GM12801 (cell line): ENCODE results near the gene CPLX3.

Experiments used
- TF ChIP-seq, protein P1 (sequence below): IDR thresholded peaks from one replicate; pipeline ENCODE4 v1.5.1; 2011; ENCODE audit warnings: control low read depth; ENCODE audit not compliant: insufficient read length; ENCODE audit errors: extremely low read depth

CPLX3 gene

DNA sequence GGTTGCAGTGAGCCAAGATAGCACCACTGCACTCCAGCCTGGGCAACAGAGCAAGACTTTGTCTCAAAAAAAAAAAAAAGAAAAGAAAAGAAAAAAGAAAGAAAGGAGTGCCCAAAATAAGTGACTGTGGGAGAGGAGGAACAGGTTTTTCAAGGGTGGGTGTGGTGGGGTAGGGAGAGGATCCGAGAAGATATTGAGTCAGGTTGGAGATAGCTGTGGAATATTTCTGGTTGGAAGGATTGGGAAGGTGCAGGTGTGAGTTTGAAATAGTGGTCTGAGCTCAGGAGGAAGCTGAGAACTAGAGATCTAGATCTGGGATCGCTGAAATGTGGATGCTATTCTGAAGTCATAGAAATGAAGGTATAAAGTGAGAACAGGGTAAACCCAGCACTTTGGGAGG lies 38.9 kb downstream of the CPLX3 start:
- TF ChIP-seq, protein P1, sequence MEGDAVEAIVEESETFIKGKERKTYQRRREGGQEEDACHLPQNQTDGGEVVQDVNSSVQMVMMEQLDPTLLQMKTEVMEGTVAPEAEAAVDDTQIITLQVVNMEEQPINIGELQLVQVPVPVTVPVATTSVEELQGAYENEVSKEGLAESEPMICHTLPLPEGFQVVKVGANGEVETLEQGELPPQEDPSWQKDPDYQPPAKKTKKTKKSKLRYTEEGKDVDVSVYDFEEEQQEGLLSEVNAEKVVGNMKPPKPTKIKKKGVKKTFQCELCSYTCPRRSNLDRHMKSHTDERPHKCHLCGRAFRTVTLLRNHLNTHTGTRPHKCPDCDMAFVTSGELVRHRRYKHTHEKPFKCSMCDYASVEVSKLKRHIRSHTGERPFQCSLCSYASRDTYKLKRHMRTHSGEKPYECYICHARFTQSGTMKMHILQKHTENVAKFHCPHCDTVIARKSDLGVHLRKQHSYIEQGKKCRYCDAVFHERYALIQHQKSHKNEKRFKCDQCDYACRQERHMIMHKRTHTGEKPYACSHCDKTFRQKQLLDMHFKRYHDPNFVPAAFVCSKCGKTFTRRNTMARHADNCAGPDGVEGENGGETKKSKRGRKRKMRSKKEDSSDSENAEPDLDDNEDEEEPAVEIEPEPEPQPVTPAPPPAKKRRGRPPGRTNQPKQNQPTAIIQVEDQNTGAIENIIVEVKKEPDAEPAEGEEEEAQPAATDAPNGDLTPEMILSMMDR: no peak

DNA sequence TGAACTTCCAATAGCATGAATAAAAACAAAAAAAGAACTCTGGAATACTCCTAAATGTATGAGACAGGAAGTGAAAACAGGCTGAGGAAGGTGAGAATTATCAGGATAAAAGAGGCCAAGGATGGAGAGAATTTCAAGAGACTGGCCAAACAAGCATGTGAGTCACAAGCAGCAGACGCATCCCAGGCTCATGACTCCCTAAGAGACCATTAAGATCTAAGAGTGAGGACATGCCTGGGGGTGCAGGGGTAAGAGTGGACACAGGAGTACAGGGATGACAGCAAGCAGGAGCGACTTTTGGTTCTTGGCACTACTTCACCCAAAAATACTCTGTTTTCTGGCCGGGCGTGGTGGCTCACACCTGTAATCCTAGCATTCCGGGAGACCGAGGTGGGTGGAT lies 39.7 kb downstream of the CPLX3 start:
- TF ChIP-seq, protein P1: no peak

DNA sequence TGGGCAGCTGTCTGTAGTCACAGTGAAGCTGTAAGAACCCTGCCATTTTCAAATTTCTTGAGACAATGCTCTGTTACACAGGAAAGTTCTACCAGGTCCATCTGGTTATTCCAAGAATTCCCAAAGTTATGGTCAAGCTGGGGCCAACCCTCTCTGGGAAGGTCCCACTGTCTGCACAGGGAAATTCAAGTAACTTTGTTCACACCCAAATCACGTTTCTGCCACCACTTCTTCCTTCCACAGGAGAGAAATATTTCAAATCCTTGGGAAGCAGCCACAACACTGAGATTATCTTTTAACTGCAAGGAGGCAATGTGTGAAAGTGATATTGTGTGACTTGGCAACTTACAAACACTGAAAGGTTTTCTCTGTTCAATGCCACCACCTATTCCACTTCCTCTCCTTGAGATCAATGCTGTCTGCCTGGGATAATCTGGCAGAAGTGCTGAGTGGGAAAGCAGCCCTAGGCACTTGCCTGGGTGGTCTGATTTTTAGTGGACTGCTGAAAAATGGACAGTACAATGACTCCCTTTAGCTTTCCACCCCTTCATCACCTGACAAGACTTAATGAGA lies 41.1 kb downstream of the CPLX3 start:
- TF ChIP-seq, protein P1: no peak

DNA sequence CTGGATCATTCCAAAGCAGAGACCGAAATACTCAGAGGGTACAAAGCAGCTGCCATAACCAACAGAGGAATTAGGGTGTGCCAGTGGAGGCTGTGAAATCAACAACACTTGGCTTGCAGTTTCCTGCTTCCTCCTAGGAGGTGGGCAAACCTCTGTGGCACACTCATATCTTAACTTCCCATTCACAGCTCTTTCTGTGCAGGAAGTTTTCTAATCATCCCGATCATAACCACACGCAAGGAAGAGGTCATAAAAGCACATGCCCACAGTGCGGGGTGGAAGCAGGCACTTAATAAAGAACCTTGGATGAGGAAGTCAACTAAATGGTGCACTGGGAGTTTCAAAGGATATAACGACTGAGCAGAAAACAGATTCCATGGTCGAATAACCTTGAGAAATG lies 41.6 kb downstream of the CPLX3 start:
- TF ChIP-seq, protein P1: no peak

DNA sequence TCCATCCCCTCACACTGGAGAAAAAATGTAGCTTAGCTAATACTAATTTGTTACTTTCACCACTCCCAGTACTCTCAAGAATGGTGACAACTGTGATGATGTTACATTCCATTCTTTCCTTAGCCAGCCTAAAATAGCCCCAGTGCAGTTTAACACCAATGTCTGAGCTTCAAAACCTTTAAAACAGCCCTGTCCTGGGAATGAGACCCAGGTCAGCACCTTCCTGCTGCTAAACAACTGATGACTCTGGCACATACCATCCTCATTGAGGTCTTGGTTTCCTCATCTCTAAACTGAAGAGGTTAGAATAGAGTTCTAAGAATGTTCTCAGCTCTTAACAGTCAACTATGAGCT lies 42.9 kb downstream of the CPLX3 start:
- TF ChIP-seq, protein P1: no peak

DNA sequence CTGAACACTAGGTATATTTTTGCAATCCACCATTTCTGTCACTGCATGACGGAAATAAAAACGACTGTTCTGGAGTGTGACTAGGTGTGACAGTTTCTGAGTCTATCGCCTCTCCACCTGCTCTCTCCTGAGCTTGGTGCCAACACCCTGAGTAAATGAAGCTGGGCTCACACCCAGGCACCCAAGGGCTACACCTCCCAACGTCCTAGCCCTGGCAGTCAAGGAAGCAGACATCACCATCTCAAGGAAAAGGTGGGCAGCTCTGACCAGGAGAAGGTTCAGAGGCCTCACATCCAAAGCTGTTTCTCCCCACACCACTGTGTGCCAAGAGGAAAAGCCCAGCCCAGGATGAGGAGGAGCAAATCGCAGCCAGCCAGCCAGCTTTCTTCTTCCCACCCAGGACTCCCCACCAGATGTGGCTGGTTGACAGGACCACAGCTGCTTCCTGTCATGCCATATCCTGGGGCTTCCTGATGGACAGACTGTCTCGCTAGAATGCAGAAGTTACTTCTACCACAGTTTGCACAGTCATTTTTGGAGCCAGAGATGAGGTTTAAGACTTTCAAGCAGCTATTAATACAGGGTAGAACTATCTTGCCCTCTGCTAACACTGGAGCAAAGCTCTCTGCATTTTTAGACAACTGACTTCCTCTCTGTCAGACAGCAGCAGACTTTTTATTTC lies 43.4 kb downstream of the CPLX3 start:
- TF ChIP-seq, protein P1: no peak

DNA sequence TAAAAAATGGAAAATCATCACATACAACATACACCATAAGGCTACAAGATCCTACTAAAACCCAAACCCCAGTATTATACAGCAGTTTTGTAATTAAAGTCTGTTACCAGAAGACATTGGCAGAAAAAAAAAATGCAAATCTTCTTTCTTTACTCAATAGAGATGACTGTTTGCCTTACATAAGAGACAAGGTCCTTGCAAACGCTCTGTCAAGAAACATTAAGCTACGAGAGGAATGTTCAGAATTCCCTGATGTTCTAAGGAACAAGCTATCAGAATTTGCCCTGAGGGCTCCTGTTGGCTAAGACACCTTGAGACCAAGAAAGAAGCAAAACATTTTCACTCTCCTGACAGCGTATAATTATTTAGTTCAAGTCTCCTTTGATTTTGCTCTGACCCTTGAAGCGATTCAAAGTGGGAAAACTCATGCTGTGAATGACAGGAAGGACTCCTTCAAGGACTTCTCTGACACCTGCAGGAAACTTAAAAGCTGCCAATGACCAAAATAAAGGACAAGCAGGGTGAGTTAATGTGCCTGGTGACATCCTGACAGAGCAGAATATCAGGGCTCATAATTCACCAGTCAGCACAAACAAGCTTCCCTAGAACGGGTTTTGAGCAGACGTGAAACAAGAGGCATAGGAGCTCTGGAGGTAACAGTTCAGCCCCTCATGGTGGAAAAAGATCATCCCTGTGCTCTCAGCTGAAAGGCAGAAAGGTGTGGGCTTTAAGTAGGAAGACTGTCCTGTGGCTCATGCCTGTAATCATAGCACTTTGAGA lies 44.2 kb downstream of the CPLX3 start:
- TF ChIP-seq, protein P1: no peak
